Tibial nerve (tissue), 3 donors: ENCODE results near the gene GSK3B.

ENCODE experiments used
- POLR2A ChIP-seq, 2 donors: fragments of 450-650 bp; IDR thresholded peaks; one replicate each; pipeline ENCODE4 v1.6.1; 2017; ENCODE audit warnings: antibody characterized with exemption in 2 of 2, mild to moderate bottlenecking in 2 of 2, moderate library complexity in 2 of 2
- TF ChIP-seq, protein P1 (sequence below), 5 experiments: fragments of 200-600 bp in 3 of 5; fragments of 450-650 bp in 2 of 5; sonication (generic) in 3 of 5; IDR thresholded peaks; one replicate each; pipeline ENCODE4 v1.5.1; 2016 to 2019; ENCODE audit warnings: antibody characterized with exemption in 5 of 5, mild to moderate bottlenecking in 3 of 5, moderate library complexity in 2 of 5

DNA sequence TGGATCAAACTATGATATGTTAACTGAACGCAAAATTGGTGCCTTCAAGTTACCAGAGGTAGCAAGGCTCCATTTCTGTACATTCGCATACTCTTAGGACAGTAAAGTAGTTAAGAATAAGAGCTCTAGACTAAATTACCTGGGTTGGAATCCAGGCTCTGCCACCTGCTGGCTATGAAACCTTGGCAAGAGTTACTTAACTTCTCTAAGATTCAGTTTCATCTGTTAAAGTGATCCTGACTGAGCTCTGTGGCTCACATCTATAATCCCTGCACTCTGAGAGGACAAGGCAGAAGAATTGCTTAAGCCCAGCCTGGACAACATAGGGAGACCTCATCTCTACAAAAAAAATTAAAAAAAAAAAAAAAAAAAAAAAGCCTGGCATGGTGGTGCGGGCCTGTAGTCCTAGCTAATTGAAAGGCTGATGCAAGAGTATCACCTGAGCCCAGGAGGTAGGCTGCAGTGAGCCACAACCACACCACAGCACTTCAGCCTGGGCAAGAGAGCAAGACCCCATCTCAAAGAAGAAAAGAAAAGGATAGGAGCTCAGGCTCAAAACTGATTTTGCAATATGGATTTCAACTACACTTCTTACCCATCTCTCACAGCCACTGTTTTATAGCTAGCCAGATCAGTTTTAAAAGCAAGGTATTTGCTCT lies 21.3 kb downstream of the GSK3B start:
- TF ChIP-seq POLR2A (IDR thresholded peaks at IDR 0.05) = no peak
- TF ChIP-seq, protein P1, sequence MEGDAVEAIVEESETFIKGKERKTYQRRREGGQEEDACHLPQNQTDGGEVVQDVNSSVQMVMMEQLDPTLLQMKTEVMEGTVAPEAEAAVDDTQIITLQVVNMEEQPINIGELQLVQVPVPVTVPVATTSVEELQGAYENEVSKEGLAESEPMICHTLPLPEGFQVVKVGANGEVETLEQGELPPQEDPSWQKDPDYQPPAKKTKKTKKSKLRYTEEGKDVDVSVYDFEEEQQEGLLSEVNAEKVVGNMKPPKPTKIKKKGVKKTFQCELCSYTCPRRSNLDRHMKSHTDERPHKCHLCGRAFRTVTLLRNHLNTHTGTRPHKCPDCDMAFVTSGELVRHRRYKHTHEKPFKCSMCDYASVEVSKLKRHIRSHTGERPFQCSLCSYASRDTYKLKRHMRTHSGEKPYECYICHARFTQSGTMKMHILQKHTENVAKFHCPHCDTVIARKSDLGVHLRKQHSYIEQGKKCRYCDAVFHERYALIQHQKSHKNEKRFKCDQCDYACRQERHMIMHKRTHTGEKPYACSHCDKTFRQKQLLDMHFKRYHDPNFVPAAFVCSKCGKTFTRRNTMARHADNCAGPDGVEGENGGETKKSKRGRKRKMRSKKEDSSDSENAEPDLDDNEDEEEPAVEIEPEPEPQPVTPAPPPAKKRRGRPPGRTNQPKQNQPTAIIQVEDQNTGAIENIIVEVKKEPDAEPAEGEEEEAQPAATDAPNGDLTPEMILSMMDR (IDR thresholded peaks at IDR 0.05) = no peak
